ENCODE results near the gene PIEZO2.

DNA sequence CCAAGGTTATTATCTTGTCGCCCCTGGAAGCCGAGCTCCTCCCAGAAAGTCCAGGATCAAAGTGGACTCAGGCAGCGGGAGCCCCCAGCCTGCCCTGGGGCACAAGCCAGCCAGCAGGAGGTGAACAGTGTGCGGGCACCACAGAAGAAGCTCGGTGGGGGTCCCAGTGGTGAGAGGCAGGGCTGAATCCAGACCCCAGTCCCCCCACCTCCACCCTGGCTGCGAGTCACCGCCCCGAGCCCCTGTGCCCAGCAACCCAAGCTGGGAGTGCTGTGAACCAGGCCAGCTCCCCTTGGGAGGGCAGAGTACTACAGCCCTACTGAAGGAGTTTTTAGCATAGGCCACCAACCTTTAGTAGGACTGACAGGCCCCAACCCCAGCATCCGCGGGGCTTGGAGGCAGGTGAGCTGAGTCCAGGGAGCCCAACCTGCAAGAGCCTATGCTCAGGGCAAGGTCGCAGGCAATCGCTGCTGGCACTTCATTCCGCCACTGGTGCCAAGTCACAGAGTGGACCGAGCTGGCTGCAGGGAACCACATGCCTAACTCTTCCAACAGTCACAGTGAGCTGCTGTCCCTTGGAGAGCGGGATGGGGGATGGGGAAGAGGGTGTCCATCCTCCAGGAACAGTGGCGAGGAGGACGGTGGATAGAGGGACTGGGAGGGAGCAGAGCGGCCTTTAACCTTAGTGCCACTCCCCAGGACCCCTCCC is 3.0 kb downstream of the PIEZO2 start:
- TF ChIP-seq, protein P1, sequence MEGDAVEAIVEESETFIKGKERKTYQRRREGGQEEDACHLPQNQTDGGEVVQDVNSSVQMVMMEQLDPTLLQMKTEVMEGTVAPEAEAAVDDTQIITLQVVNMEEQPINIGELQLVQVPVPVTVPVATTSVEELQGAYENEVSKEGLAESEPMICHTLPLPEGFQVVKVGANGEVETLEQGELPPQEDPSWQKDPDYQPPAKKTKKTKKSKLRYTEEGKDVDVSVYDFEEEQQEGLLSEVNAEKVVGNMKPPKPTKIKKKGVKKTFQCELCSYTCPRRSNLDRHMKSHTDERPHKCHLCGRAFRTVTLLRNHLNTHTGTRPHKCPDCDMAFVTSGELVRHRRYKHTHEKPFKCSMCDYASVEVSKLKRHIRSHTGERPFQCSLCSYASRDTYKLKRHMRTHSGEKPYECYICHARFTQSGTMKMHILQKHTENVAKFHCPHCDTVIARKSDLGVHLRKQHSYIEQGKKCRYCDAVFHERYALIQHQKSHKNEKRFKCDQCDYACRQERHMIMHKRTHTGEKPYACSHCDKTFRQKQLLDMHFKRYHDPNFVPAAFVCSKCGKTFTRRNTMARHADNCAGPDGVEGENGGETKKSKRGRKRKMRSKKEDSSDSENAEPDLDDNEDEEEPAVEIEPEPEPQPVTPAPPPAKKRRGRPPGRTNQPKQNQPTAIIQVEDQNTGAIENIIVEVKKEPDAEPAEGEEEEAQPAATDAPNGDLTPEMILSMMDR (IDR thresholded peaks at IDR 0.05) = no peak
- no peak for TF ChIP-seq POLR2A (IDR thresholded peaks at IDR 0.05)
- no peak for TF ChIP-seq EP300 (IDR thresholded peaks at IDR 0.05)
- no peak for TF ChIP-seq POLR2AphosphoS5 (IDR thresholded peaks at IDR 0.05)
